ENCODE results near the gene NEGR1.

The NEGR1 gene

GRCh38 chr1:72060466-72061245, 221.7 kb downstream of the NEGR1 start:
- no peak for DNase-seq
- intact Hi-C loops (cut with DNase I): no loop called here

DNA sequence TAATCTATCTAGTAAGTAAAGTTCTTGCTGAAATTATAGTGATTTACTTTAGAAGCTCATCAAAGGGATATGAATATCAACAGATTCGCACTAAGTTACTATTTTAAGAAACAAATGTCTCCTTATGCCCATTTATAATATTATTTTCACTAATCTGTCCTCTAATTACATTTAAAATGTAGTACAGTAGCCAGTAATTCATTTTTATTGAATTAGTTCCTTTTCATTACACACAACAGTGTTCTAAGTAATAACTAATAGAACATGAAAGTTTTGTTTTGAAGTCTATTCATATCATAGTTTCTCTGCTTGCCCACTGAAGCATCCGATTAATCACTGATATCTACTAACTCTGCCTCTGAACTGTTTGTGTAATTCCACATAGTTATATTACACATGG, 225.8 kb downstream of the NEGR1 start:
- intact Hi-C loops (cut with DNase I): no loop called here
- no peak for DNase-seq

DNA sequence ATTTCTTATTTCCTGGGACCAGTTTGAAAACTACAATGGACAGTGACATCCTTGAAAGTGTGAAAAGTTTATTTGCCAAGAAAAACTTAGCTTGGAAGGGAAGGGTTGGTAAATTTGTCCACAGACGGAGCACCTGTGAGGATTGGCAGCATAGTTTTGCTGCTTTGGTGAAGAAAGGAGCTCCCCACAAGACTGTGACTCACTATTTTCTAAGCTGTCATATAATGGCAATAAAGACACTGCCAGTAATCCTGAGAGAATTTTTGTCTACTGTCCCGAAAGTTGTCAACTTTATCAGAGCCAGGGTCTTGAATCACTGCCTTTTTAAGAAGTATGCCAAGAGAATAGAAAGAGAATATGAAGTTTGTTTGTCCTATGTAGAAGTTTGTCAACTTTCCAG, 230.8 kb downstream of the NEGR1 start:
- no peak for DNase-seq
- intact Hi-C loops (cut with DNase I): no loop called here

- intact Hi-C loops (cut with DNase I): no loop called here
- DNase-seq: no peak
These were observed 231.8 kb downstream of the NEGR1 start for GRCh38 chr1:72050551-72050950.

DNA sequence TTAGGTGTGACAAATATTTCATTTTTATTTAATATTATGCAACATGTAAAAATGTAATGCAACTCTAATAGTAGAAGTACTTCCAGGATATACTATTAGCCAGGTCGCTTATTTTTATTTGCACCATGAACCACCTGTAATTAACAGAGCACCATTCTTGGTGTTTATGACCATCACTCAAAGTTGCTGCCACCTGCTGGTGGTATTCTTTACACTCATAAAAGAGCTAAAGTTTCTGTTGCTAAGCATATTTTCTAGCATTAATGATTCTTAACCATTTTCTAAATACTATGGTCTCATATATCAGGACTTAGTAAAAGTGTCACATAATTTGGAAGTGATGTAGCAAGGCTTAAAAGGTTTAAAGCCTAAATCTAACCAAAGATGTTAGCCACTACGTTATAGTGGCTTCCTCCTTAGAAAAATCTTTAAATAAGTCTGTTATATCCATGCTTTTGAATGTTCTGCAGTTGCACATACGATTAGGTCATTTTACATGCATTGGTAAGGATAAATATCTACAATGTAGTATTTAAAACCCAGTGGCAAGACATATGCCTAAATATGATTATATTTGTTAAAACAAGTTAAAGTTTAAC, 244.5 kb downstream of the NEGR1 start:
- intact Hi-C loops (cut with DNase I): loop anchor here (5.0 kb wide), 1 partner anchor 451 kb away; no protein-coding TSS in a partner anchor
- DNase-seq: peak in 4 of 10 donors; percentile 6 to 36 (median 16)

DNA sequence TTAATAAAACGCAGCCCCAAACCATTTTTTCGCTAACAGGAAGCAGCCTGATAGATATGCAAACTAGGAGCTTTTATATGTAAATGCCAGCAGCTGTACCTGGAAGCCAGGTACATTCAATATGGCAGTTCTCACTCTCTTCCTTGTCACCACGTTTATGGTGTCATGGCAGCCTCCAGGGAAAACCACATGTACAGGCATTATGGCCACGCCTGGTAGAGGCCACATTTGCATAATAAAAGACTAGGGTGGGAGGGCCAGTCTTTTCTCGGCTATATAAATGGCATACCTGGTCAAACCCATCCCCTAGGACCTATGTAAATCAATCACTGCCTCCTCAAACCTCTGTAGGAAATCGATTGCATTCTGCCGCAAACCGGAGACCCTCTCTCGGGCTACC, 247.5 kb downstream of the NEGR1 start:
- DNase-seq: no peak
- intact Hi-C loops (cut with DNase I): loop anchor here (5.0 kb wide), 1 partner anchor 448 kb away; no protein-coding TSS in a partner anchor

DNA sequence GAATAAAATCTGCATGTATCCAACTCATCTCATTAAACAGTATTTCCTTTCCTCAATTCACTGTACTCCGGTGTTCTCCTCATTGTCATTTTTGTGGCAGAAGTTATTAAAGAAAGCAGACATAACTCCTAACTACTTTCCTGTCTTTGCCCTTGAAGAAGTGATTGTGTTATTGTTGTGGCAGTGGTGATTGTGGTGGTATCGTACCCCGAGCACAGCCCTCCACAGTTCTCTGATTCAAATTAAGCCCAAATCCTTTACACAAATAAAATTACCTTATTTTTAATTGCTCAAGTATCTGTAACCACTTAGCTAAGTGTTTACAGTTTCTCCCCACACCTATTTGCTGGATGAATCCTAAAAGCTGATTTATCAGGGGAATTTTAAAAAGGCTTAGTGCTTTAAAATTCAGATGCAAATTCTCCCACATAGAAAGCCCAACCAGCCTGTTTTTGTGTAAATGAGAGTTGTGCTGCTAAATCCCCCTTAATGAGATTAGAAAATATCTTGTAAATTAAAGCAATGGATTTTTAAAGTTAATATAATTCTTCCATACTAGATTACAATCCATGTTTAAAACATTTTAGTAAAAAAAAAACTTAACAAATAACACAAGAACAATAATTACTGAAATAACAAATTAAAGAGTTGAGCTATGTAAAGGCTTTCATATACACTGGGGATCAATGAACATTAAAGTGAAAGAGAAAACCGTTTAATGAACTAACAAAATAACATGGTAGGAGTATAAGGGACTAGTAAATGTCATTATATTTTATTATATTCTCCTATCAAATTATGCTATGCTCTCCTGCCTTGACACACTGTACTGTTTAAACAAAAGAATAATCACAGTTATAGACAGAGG, 259.0 kb downstream of the NEGR1 start:
- no peak for DNase-seq
- intact Hi-C loops (cut with DNase I): no loop called here

DNA sequence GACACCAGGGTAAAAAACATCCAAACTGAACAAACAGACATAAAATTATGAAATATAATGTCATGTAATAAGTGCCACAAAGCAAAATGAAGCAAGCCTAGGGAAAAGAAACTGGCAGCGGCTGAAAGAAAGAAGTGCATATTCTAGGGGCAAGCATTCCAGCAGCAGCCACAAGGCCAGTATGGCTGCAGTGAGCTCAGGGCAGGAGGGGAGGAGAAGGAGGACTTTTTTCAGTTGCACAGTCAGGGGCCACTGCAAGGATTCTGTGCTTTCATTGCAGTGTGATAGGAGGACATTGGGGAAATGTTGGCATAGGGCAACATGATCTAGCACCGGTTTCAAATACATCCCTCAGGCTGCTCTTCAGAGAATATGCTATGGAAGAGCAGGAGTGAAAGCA, 263.8 kb downstream of the NEGR1 start:
- intact Hi-C loops (cut with DNase I): no loop called here
- no peak for DNase-seq

- intact Hi-C loops (cut with DNase I): no loop called here
- no peak for DNase-seq
These were observed 267.3 kb downstream of the NEGR1 start for GRCh38 chr1:72015006-72015405.

- intact Hi-C loops (cut with DNase I): no loop called here
- DNase-seq: no peak
These were observed 269.2 kb downstream of the NEGR1 start for GRCh38 chr1:72013161-72013560.

DNA sequence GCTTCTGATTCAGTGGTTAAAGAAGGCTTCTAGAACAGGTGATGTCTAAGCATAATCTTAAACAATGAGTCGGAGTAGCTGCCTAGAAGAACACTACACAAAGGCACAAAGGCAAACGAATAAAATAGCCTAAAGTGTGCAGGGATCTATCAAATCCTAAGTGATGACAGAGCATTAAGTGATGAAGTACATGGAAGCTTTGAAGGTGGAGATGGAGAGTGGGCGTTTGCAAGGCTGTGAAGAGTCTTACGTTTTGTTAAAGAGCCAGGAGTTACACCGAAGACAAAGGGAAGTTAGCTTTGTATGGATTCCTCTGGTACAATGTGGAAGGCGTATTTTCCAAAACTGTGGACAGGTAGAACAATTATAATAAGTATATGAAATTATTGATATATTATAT, 270.6 kb downstream of the NEGR1 start:
- DNase-seq: no peak
- intact Hi-C loops (cut with DNase I): no loop called here

GRCh38 chr1:72010094-72010431, 272.3 kb downstream of the NEGR1 start:
- intact Hi-C loops (cut with DNase I): no loop called here
- DNase-seq: peak in 2 of 10 donors; percentile 20 to 54

DNA sequence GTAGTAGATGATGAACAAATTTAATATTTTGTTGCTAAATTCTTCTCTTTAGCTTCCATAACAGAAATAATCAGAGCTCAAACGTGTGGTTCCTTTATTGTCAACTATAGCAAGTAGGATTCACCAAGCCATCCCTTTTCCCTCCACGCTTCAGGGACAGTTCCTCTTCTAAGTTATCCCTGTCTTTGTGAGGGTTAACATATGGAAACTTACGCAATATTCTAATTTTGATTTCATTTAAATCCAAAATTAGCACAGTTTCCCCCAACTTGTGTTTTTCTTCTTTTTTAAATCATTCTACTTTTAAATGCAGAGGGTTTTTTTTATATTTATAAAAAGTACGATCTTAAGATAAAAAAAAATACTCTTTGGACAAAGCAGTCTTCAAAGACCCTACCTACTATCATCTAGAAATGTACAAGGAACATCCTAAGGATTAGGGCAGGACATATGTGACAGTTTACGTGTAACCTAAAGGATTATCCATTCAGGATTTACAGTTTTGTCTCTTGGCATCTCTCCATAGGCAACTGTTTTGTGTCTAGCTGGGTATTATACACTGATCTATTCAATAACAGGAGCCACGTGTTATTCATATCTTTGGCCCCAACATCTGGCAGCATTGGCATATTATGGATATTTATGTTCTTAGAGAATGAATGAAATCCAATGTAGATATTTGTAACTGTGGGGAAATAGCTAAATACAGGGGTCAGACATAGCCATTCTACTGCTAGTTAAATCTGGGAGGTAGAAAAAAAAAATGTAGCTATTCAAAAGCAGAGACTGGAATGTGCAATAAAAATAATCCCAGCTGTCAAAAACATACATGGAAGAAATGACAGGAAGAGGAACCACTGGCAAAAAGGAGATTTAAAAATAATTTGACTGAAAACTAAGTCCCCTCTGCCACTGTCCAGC, 272.9 kb downstream of the NEGR1 start:
- intact Hi-C loops (cut with DNase I): no loop called here

DNA sequence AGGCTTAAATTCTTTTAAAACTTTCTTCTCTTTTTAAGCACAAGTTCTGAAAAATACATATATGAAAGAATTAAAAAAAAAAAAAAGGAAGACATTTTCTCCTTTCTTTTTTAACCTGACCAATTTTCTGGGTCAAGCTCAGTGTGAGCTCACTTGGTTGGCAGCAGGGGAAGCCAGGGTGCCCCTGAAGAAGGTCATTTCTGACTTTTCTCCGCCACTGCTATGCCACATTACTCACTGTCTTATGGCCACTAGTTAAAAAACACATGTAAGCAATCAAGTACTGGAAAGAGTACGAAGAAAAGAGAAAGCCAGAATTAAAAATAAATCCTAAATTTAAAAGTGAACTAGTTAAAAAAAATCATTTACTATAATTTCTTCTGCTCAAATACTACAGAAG, 275.0 kb downstream of the NEGR1 start:
- DNase-seq: no peak
- intact Hi-C loops (cut with DNase I): no loop called here

More for the DNA sequence above, 272.9 kb downstream of the NEGR1 start:
- DNase-seq: no peak

- intact Hi-C loops (cut with DNase I): no loop called here
- no peak for DNase-seq
These were observed 276.2 kb downstream of the NEGR1 start for GRCh38 chr1:72006092-72006491.

- intact Hi-C loops (cut with DNase I): no loop called here
These were observed 279.2 kb downstream of the NEGR1 start for GRCh38 chr1:72003092-72003491.

DNA sequence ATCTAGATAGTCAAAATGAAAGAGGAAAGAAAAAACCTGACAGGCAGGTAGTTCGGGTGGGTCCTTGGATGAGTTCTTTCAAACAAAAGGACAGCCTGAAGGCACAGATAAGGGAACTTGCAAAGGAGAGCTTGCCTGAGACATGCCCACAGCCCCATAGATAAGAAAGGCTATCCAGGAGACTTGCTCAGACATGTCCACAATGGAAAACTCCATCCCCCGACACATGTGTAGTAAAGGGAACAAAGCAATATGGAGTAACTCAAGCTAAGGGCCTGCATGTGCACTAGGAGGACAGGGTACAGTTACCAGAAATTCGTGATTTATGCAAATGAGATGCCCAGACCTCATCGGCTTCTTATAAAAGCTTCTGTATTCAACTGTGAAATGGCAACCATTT, 281.5 kb downstream of the NEGR1 start:
- intact Hi-C loops (cut with DNase I): no loop called here
- DNase-seq: no peak

More at GRCh38 chr1:72003092-72003491, 279.2 kb downstream of the NEGR1 start:
- no peak for DNase-seq

- intact Hi-C loops (cut with DNase I): no loop called here
- DNase-seq: no peak
These were observed 287.7 kb downstream of the NEGR1 start for GRCh38 chr1:71994646-71995045.

DNA sequence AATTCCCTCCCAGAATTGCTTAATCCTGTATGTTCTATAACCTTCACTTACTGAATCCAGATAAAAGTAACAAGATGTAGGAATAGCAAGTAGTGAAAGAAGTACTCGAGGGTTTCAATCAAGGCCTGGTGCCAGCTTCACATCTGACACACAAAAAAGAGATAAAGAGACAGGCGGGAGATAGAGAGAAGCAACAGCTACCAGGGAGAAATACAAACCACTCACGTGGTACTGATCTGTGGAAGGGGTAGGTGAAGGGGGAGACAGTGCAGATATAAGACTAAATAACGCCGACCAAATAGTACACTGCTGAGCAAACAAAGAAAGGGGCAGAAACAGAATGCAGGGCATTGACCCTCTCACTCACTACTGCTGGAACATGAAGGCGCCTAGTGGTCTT, 295.2 kb downstream of the NEGR1 start:
- no peak for DNase-seq

DNA sequence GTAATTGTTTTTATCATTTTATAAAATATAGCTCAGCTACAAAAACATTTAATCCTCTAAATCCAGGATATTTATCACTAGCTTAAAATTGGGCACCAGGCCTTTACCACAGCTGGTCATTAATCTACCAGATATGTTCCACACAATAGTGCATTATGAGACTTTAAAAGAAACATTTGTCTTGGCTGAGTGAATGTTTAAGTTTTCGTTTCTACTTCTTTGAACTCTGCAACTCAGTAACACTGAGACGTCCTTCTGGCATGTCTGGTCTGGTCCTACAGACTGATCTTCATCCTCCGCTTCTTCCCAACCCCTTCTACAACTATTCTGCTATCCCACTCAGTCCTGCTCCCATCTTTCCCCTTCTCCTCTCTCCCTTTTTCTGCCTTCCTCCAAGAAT, 296.2 kb downstream of the NEGR1 start:
- intact Hi-C loops (cut with DNase I): no loop called here
- DNase-seq: no peak

More for the DNA sequence above, 295.2 kb downstream of the NEGR1 start:
- intact Hi-C loops (cut with DNase I): no loop called here

Measured in posterior cingulate gyrus (tissue), 11 donors.